ENCODE data around the gene ROBO2. TPM values are rescaled to one million over a fixed set of nuclear protein-coding genes. Genes with fewer than 3 reads are reported as not detected.
"Not testable (repeated sequence)": the region's sequence is repeated elsewhere in the genome, so short reads cannot be mapped to it uniquely, and the experiment has no call there.

The ROBO2 gene
- total and polyA plus RNA-seq, 5 experiments from 2014 or later, result not detected

GRCh38 chr3:77410334-77410733 is 370.4 kb downstream of the ROBO2 start:
- ATAC-seq, H3K4me1 Mint-ChIP-seq, H3K36me3 Mint-ChIP-seq, H3K4me3 Mint-ChIP-seq, H3K27me3 Mint-ChIP-seq, DNase-seq, POLR2A ChIA-PET, H3K27ac Mint-ChIP-seq: not testable (repeated sequence)
- peaks cover 0 to 28% (median 15%) of the 10 kb centered on the region in 9 donors for H3K9me3 Mint-ChIP-seq

- Mint-ChIP-seq H3K4me3 (no peak overlapping the region), H3K27ac (no peak overlapping the region), H3K9me3 (peaks cover 0 to 30% (median 13%) of the 10 kb centered on the region in 9 donors), H3K27me3 (no peaks in the 10 kb centered on the region), H3K36me3 (no peaks in the 10 kb centered on the region), H3K4me1 (no peaks in the 10 kb centered on the region)
- DNase-seq, result no peak
- no peak for ATAC-seq
- POLR2A ChIA-PET, result no interaction called here
Measured at GRCh38 chr3:77411334-77411733, 371.4 kb downstream of the ROBO2 start.

GRCh38 chr3:77412021-77412438 is 372.1 kb downstream of the ROBO2 start:
- no peak for DNase-seq
- H3K9me3 Mint-ChIP-seq, result peaks cover 0 to 30% (median 13%) of the 10 kb centered on the region in 9 donors
- H3K36me3 Mint-ChIP-seq, result no peaks in the 10 kb centered on the region
- no peak overlapping the region for H3K27ac Mint-ChIP-seq
- no peak for ATAC-seq
- no peaks in the 10 kb centered on the region for H3K27me3 Mint-ChIP-seq
- no peaks in the 10 kb centered on the region for H3K4me1 Mint-ChIP-seq
- POLR2A ChIA-PET, result no interaction called here
- no peak overlapping the region for H3K4me3 Mint-ChIP-seq

- POLR2A ChIA-PET, result no interaction called here
- H3K27ac Mint-ChIP-seq, result no peak overlapping the region
- no peaks in the 10 kb centered on the region for H3K36me3 Mint-ChIP-seq
- H3K4me1 Mint-ChIP-seq, result no peaks in the 10 kb centered on the region
- ATAC-seq (no peak), DNase-seq (no peak)
- no peaks in the 10 kb centered on the region for H3K27me3 Mint-ChIP-seq
- H3K4me3 Mint-ChIP-seq, result no peak overlapping the region
- peaks cover 0 to 30% (median 13%) of the 10 kb centered on the region in 9 donors for H3K9me3 Mint-ChIP-seq
Measured at GRCh38 chr3:77412584-77412983, 372.7 kb downstream of the ROBO2 start.

- Mint-ChIP-seq H3K9me3 (peaks cover 0 to 30% (median 13%) of the 10 kb centered on the region in 9 donors), H3K27ac (no peak overlapping the region), H3K4me1 (no peaks in the 10 kb centered on the region), H3K36me3 (no peaks in the 10 kb centered on the region), H3K4me3 (no peak overlapping the region), H3K27me3 (no peaks in the 10 kb centered on the region)
- no peak for ATAC-seq
- DNase-seq, result no peak
- POLR2A ChIA-PET, result no interaction called here
Measured at GRCh38 chr3:77414881-77415280, 375.0 kb downstream of the ROBO2 start.

GRCh38 chr3:77420336-77420735 is 380.4 kb downstream of the ROBO2 start:
- H3K36me3 Mint-ChIP-seq, result no peaks in the 10 kb centered on the region
- H3K4me3 Mint-ChIP-seq, result no peak overlapping the region
- H3K27me3 Mint-ChIP-seq, result no peaks in the 10 kb centered on the region
- no peak for DNase-seq
- H3K27ac Mint-ChIP-seq, result no peak overlapping the region
- H3K4me1 Mint-ChIP-seq, result no peaks in the 10 kb centered on the region
- POLR2A ChIA-PET, result no interaction called here
- ATAC-seq, result no peak
- peaks cover 0 to 28% (median 7%) of the 10 kb centered on the region in 9 donors for H3K9me3 Mint-ChIP-seq

GRCh38 chr3:77421916-77422315 is 382.0 kb downstream of the ROBO2 start:
- Mint-ChIP-seq H3K4me3 (no peak overlapping the region), H3K36me3 (no peaks in the 10 kb centered on the region), H3K27ac (no peak overlapping the region), H3K9me3 (peaks cover 1 to 39% (median 10%) of the 10 kb centered on the region in 9 donors), H3K4me1 (no peaks in the 10 kb centered on the region), H3K27me3 (no peaks in the 10 kb centered on the region)
- POLR2A ChIA-PET, result no interaction called here
- DNase-seq, result no peak
- no peak for ATAC-seq

GRCh38 chr3:77426531-77426930 is 386.6 kb downstream of the ROBO2 start:
- Mint-ChIP-seq H3K27me3 (no peaks in the 10 kb centered on the region), H3K4me3 (no peak overlapping the region), H3K9me3 (peaks cover 1 to 58% (median 14%) of the 10 kb centered on the region in 9 donors), H3K36me3 (no peaks in the 10 kb centered on the region), H3K27ac (no peak overlapping the region), H3K4me1 (no peaks in the 10 kb centered on the region)
- no peak for ATAC-seq
- POLR2A ChIA-PET, result interaction anchor here (0.6 kb wide), 1 partner anchor 152 kb away, joined by 3 read pairs; no protein-coding TSS in a partner anchor
- no peak for DNase-seq

- POLR2A ChIA-PET, result no interaction called here
- Mint-ChIP-seq H3K36me3 (no peaks in the 10 kb centered on the region), H3K27me3 (no peaks in the 10 kb centered on the region), H3K4me3 (no peak overlapping the region), H3K27ac (no peak overlapping the region), H3K4me1 (no peaks in the 10 kb centered on the region), H3K9me3 (peaks cover 1 to 53% (median 12%) of the 10 kb centered on the region in 9 donors)
- DNase-seq, result no peak
- ATAC-seq, result no peak
Measured at GRCh38 chr3:77427528-77427927, 387.6 kb downstream of the ROBO2 start.

GRCh38 chr3:77436908-77437307 is 397.0 kb downstream of the ROBO2 start:
- POLR2A ChIA-PET, result no interaction called here
- H3K36me3 Mint-ChIP-seq, result no peaks in the 10 kb centered on the region
- H3K9me3 Mint-ChIP-seq, result peaks cover 0 to 17% (median 3%) of the 10 kb centered on the region in 9 donors
- no peak overlapping the region for H3K27ac Mint-ChIP-seq
- H3K4me1 Mint-ChIP-seq, result no peaks in the 10 kb centered on the region
- no peaks in the 10 kb centered on the region for H3K27me3 Mint-ChIP-seq
- no peak for DNase-seq
- no peak overlapping the region for H3K4me3 Mint-ChIP-seq
- ATAC-seq, result no peak

- no peak overlapping the region for H3K27ac Mint-ChIP-seq
- H3K27me3 Mint-ChIP-seq, result no peaks in the 10 kb centered on the region
- POLR2A ChIA-PET, result no interaction called here
- no peak for ATAC-seq
- DNase-seq, result no peak
- no peaks in the 10 kb centered on the region for H3K36me3 Mint-ChIP-seq
- H3K9me3 Mint-ChIP-seq, result peaks cover 0 to 16% (median 6%) of the 10 kb centered on the region in 9 donors
- H3K4me3 Mint-ChIP-seq, result no peak overlapping the region
- H3K4me1 Mint-ChIP-seq, result no peaks in the 10 kb centered on the region
Measured at GRCh38 chr3:77446084-77446483, 406.2 kb downstream of the ROBO2 start.

- no peak for ATAC-seq
- no peak overlapping the region for H3K27ac Mint-ChIP-seq
- H3K9me3 Mint-ChIP-seq, result peaks cover 0 to 18% (median 6%) of the 10 kb centered on the region in 9 donors
- no peaks in the 10 kb centered on the region for H3K27me3 Mint-ChIP-seq
- no peak for DNase-seq
- POLR2A ChIA-PET, result no interaction called here
- H3K4me3 Mint-ChIP-seq, result no peak overlapping the region
- H3K4me1 Mint-ChIP-seq, result no peaks in the 10 kb centered on the region
- H3K36me3 Mint-ChIP-seq, result no peaks in the 10 kb centered on the region
Measured at GRCh38 chr3:77446761-77447160, 406.9 kb downstream of the ROBO2 start.

GRCh38 chr3:77449459-77450350 is 409.8 kb downstream of the ROBO2 start:
- Mint-ChIP-seq H3K4me3 (no peak overlapping the region), H3K36me3 (no peaks in the 10 kb centered on the region), H3K9me3 (peaks cover 0 to 26% (median 10%) of the 10 kb centered on the region in 9 donors), H3K27me3 (no peaks in the 10 kb centered on the region), H3K27ac (no peak overlapping the region), H3K4me1 (no peaks in the 10 kb centered on the region)
- ATAC-seq (no peak), DNase-seq (no peak)
- POLR2A ChIA-PET, result no interaction called here

GRCh38 chr3:77456431-77456830 is 416.5 kb downstream of the ROBO2 start:
- no peak for ATAC-seq

More at GRCh38 chr3:77456431-77456830, 416.5 kb downstream of the ROBO2 start:
- H3K27me3 Mint-ChIP-seq, result no peaks in the 10 kb centered on the region
- no peaks in the 10 kb centered on the region for H3K36me3 Mint-ChIP-seq
- no peaks in the 10 kb centered on the region for H3K4me1 Mint-ChIP-seq
- no peak overlapping the region for H3K4me3 Mint-ChIP-seq
- peaks cover 0 to 28% (median 10%) of the 10 kb centered on the region in 9 donors for H3K9me3 Mint-ChIP-seq
- H3K27ac Mint-ChIP-seq, result no peak overlapping the region
- POLR2A ChIA-PET, result no interaction called here
- DNase-seq, result no peak

All from naive thymus-derived CD8-positive, alpha-beta T cell (primary cell).